SK-N-SH treated with all-trans-retinoic acid at 6 μM for 48 hours (cell line): ENCODE data around the gene MAP2K4.

Experiments
- ATAC-seq: fragments of 200-7000 bp; cut with Tn5 transposase; 3 replicates; pipeline ENCODE4 v1.9.1; 2020; ENCODE audit warnings: mild to moderate bottlenecking, moderate library complexity
- ARNTL ChIP-seq: fragments of 450-650 bp; formaldehyde crosslinking; IDR thresholded peaks from 2 replicates; pipeline ENCODE4 v1.5.0; 2020; ENCODE audit warnings: low read depth, mild to moderate bottlenecking, moderate library complexity, borderline replicate concordance
- BACH2 ChIP-seq: fragments of 250-450 bp; sonication (Bioruptor Pico); IDR thresholded peaks from 2 replicates; pipeline ENCODE4 v1.9.0; 2021; ENCODE audit warnings: mild to moderate bottlenecking, borderline replicate concordance
- CSDC2 ChIP-seq: fragments of 250-450 bp; sonication (Bioruptor Pico); IDR thresholded peaks from 2 replicates; pipeline ENCODE4 v1.5.0; 2020; ENCODE audit warnings: mild to moderate bottlenecking, moderate library complexity
- ESRRG ChIP-seq: fragments of 250-450 bp; sonication (Bioruptor Pico); IDR thresholded peaks from 2 replicates; pipeline ENCODE4 v1.6.1; 2021; ENCODE audit warnings: mild to moderate bottlenecking
- ISL1 ChIP-seq: fragments of 250-450 bp; sonication (Bioruptor Pico); IDR thresholded peaks from 2 replicates; pipeline ENCODE4 v2.1.2; 2022; ENCODE audit warnings: mild to moderate bottlenecking, moderate library complexity
- OSR1 ChIP-seq: fragments of 250-450 bp; sonication (Bioruptor Pico); IDR thresholded peaks from 2 replicates; pipeline ENCODE4 v1.8.0; 2022; ENCODE audit warnings: moderate library complexity, mild to moderate bottlenecking, inconsistent platforms
- PPARA ChIP-seq: fragments of 250-450 bp; sonication (Bioruptor Pico); IDR thresholded peaks from 2 replicates; pipeline ENCODE4 v1.5.0; 2020; ENCODE audit warnings: mild to moderate bottlenecking, borderline replicate concordance
- RARB ChIP-seq: fragments of 250-450 bp; sonication (Bioruptor Pico); IDR thresholded peaks from 2 replicates; pipeline ENCODE4 v1.8.0; 2021; ENCODE audit warnings: mild to moderate bottlenecking, moderate library complexity
- TCF4 ChIP-seq: fragments of 250-450 bp; sonication (Bioruptor Pico); IDR thresholded peaks from 2 replicates; pipeline ENCODE4 v1.8.0; 2021; ENCODE audit warnings: mild to moderate bottlenecking, moderate library complexity, borderline replicate concordance
- ZC3H10 ChIP-seq: fragments of 250-450 bp; sonication (Bioruptor Pico); IDR thresholded peaks from 2 replicates; pipeline ENCODE4 v1.5.1; 2021; ENCODE audit warnings: mild to moderate bottlenecking, moderate library complexity
- ZFP3 ChIP-seq: fragments of 250-450 bp; sonication (Bioruptor Pico); IDR thresholded peaks from 2 replicates; pipeline ENCODE4 v1.5.0; 2020; ENCODE audit warnings: mild to moderate bottlenecking, moderate library complexity
- ZFP30 ChIP-seq: fragments of 450-650 bp; formaldehyde crosslinking; IDR thresholded peaks from 2 replicates; pipeline ENCODE4 v1.5.0; 2022; ENCODE audit warnings: mild to moderate bottlenecking, moderate library complexity
- ZNF565 ChIP-seq: fragments of 450-650 bp; formaldehyde crosslinking; conservative IDR thresholded peaks from 2 replicates; pipeline ENCODE4 v1.5.0; 2020; ENCODE audit warnings: low read depth, mild to moderate bottlenecking, moderate library complexity
- ZNF70 ChIP-seq: fragments of 450-650 bp; formaldehyde crosslinking; IDR thresholded peaks from 2 replicates; pipeline ENCODE4 v1.5.0; 2020; ENCODE audit warnings: mild to moderate bottlenecking, moderate library complexity
- ZNF8 ChIP-seq: fragments of 450-650 bp; formaldehyde crosslinking; IDR thresholded peaks from 2 replicates; pipeline ENCODE4 v1.5.0; 2020; ENCODE audit warnings: mild to moderate bottlenecking, moderate library complexity
- TF ChIP-seq, protein P1 (sequence below): fragments of 250-450 bp; sonication (Bioruptor Pico); IDR thresholded peaks from 2 replicates; pipeline ENCODE4 v1.5.1; 2021; ENCODE audit warnings: mild to moderate bottlenecking, moderate library complexity
- TF ChIP-seq, protein P2 (sequence below): fragments of 250-450 bp; sonication (Bioruptor Pico); IDR thresholded peaks from 2 replicates; pipeline ENCODE4 v1.5.0; 2020; ENCODE audit warnings: mild to moderate bottlenecking, moderate library complexity
- TF ChIP-seq, protein P3 (sequence below): fragments of 250-450 bp; sonication (Bioruptor Pico); IDR thresholded peaks from 2 replicates; pipeline ENCODE4 v1.8.0; 2020; ENCODE audit warnings: mild to moderate bottlenecking, moderate library complexity, borderline replicate concordance
- TF ChIP-seq, protein P4 (sequence below): fragments of 250-450 bp; sonication (Bioruptor Pico); IDR thresholded peaks from 2 replicates; pipeline ENCODE4 v1.5.1; 2020; ENCODE audit warnings: low read depth, mild to moderate bottlenecking, moderate library complexity
- TF ChIP-seq, protein P5 (sequence below): fragments of 250-450 bp; sonication (Bioruptor Pico); IDR thresholded peaks from 2 replicates; pipeline ENCODE4 v1.8.0; 2021; ENCODE audit warnings: low read depth, mild to moderate bottlenecking, moderate library complexity, borderline replicate concordance

The MAP2K4 gene

DNA sequence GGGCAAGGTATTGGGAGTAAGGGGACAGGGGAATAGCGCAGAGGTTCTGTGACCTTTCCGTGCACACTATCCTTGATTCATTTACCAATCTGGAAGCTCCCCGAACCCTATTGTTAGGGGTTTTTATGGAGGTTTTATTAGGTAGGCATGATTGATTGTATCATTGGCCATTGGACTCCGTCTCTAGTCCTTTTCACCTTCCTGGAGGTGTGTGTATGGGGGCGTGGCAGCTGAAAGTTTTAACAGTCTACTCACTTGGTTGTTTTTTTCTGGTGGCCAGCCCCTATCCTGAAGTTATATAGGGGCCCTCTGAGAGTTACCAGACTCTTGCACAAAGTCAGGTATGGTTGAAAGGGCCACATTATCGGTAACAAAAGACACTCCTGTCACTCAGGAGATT is 23.0 kb downstream of the MAP2K4 start:
- TF ChIP-seq ZNF565 (CRISPR knock-in tag) (no peak), ZFP3 (CRISPR knock-in tag) (no peak), OSR1 (CRISPR knock-in tag) (no peak), TCF4 (no peak), BACH2 (CRISPR knock-in tag) (no peak), RARB (no peak), PPARA (CRISPR knock-in tag) (no peak), ARNTL (CRISPR knock-in tag) (no peak), ESRRG (CRISPR knock-in tag) (no peak), ZC3H10 (CRISPR knock-in tag) (no peak), ZNF8 (CRISPR knock-in tag) (no peak), CSDC2 (no peak)
- TF ChIP-seq, protein P1, sequence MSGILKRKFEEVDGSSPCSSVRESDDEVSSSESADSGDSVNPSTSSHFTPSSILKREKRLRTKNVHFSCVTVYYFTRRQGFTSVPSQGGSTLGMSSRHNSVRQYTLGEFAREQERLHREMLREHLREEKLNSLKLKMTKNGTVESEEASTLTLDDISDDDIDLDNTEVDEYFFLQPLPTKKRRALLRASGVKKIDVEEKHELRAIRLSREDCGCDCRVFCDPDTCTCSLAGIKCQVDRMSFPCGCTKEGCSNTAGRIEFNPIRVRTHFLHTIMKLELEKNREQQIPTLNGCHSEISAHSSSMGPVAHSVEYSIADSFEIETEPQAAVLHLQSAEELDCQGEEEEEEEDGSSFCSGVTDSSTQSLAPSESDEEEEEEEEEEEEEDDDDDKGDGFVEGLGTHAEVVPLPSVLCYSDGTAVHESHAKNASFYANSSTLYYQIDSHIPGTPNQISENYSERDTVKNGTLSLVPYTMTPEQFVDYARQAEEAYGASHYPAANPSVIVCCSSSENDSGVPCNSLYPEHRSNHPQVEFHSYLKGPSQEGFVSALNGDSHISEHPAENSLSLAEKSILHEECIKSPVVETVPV: no peak
- TF ChIP-seq, protein P2, sequence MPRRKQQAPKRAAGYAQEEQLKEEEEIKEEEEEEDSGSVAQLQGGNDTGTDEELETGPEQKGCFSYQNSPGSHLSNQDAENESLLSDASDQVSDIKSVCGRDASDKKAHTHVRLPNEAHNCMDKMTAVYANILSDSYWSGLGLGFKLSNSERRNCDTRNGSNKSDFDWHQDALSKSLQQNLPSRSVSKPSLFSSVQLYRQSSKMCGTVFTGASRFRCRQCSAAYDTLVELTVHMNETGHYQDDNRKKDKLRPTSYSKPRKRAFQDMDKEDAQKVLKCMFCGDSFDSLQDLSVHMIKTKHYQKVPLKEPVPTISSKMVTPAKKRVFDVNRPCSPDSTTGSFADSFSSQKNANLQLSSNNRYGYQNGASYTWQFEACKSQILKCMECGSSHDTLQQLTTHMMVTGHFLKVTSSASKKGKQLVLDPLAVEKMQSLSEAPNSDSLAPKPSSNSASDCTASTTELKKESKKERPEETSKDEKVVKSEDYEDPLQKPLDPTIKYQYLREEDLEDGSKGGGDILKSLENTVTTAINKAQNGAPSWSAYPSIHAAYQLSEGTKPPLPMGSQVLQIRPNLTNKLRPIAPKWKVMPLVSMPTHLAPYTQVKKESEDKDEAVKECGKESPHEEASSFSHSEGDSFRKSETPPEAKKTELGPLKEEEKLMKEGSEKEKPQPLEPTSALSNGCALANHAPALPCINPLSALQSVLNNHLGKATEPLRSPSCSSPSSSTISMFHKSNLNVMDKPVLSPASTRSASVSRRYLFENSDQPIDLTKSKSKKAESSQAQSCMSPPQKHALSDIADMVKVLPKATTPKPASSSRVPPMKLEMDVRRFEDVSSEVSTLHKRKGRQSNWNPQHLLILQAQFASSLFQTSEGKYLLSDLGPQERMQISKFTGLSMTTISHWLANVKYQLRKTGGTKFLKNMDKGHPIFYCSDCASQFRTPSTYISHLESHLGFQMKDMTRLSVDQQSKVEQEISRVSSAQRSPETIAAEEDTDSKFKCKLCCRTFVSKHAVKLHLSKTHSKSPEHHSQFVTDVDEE (CRISPR knock-in tag): no peak
- TF ChIP-seq, protein P3, sequence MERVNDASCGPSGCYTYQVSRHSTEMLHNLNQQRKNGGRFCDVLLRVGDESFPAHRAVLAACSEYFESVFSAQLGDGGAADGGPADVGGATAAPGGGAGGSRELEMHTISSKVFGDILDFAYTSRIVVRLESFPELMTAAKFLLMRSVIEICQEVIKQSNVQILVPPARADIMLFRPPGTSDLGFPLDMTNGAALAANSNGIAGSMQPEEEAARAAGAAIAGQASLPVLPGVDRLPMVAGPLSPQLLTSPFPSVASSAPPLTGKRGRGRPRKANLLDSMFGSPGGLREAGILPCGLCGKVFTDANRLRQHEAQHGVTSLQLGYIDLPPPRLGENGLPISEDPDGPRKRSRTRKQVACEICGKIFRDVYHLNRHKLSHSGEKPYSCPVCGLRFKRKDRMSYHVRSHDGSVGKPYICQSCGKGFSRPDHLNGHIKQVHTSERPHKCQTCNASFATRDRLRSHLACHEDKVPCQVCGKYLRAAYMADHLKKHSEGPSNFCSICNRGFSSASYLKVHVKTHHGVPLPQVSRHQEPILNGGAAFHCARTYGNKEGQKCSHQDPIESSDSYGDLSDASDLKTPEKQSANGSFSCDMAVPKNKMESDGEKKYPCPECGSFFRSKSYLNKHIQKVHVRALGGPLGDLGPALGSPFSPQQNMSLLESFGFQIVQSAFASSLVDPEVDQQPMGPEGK (CRISPR knock-in tag): no peak
- no peak for ATAC-seq

DNA sequence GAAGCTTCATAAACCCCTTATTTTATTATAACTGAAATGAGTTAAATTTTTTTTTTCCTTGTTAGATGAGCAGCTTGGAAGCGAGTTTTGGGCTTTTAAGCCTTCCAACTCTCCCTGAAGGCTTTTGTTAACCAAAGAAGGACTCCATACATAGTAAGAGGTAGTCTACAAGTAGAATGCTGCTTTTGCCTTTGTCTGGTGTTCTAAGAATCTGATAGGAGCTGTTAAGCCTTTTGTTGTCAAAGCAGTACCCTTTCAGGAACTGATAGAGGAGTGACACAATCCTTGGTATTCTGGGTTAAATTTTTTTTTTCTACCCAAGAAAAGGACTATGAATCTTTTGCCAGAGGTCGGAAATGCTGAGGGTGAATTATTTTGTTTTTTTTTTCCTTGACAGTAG is 26.1 kb downstream of the MAP2K4 start:
- no peak for ATAC-seq
- TF ChIP-seq, protein P3 (CRISPR knock-in tag): no peak

DNA sequence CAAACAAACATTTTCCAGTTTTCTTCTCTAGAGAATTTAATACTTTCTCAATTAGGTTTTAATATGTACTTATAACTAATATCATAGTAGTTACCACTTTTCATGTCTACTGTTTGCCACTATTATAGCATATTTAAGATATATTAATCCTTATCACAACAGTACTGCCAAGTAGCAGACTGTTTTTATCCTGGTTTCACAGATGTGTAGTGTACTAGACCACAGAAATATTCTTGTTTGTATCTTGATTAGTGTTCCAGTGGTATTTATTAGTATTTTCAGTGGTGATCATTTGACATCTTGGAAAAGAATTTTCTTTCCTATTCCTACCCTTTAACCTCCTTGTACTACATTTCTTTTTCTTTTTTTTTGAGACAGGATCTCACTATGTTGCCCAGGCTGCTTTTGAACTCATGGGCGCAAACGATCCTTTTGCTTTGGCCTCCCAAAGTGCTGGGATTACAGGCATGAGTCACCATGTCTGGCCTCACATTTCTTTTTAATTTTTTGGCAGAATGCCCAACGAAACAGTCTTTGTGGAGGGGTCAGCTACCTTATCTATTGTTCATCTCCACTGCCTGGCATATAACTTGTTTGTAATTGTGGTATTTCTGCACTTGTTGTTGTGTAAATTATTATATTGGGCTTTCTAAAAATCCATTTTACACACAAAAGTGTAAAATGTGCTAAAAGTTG is 27.2 kb downstream of the MAP2K4 start:
- no peak for ATAC-seq

DNA sequence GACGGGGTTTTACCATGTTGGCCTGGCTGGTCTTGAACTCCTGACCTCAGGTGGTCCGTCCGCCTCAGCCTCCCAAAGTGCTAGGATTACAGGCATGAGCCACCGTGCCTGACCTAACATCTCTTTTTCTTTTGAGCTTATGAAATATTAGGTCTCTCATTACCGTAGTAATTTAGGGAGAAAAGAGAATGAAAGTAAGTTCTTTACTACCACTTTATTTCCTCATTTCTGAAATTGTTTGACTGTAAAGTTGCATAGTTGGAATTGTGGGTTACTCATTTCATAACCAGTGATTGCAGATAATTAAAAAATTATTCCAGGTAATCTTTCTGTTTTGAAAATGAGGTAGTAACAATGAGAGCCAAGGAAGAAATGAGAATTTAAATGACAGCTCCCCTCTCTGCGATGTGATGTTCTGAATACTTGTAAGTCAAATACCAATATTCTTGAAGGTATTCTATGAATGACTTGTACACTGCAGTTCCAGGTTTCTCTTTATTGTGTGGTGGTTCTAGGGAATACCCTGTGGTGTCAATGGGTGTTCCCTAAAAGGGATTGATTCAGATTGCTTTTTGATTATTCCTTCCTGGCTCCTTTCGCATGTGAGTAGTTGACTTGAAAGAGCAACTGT is 28.3 kb downstream of the MAP2K4 start:
- no peak for ATAC-seq
- TF ChIP-seq, protein P4, sequence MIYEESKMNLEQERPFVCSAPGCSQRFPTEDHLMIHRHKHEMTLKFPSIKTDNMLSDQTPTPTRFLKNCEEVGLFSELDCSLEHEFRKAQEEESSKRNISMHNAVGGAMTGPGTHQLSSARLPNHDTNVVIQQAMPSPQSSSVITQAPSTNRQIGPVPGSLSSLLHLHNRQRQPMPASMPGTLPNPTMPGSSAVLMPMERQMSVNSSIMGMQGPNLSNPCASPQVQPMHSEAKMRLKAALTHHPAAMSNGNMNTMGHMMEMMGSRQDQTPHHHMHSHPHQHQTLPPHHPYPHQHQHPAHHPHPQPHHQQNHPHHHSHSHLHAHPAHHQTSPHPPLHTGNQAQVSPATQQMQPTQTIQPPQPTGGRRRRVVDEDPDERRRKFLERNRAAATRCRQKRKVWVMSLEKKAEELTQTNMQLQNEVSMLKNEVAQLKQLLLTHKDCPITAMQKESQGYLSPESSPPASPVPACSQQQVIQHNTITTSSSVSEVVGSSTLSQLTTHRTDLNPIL (CRISPR knock-in tag): no peak
- TF ChIP-seq, protein P5, sequence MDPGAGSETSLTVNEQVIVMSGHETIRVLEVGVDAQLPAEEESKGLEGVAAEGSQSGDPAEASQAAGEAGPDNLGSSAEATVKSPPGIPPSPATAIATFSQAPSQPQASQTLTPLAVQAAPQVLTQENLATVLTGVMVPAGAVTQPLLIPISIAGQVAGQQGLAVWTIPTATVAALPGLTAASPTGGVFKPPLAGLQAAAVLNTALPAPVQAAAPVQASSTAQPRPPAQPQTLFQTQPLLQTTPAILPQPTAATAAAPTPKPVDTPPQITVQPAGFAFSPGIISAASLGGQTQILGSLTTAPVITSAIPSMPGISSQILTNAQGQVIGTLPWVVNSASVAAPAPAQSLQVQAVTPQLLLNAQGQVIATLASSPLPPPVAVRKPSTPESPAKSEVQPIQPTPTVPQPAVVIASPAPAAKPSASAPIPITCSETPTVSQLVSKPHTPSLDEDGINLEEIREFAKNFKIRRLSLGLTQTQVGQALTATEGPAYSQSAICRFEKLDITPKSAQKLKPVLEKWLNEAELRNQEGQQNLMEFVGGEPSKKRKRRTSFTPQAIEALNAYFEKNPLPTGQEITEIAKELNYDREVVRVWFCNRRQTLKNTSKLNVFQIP (CRISPR knock-in tag): no peak
- TF ChIP-seq ZC3H10 (CRISPR knock-in tag): no peak
- TF ChIP-seq ISL1 (CRISPR knock-in tag): no peak
- no peak for TF ChIP-seq ZNF70 (CRISPR knock-in tag)
- no peak for TF ChIP-seq ZFP30 (CRISPR knock-in tag)
- no peak for TF ChIP-seq PPARA (CRISPR knock-in tag)
- TF ChIP-seq ARNTL (CRISPR knock-in tag): no peak

More for the DNA sequence above, 27.2 kb downstream of the MAP2K4 start:
- TF ChIP-seq OSR1 (CRISPR knock-in tag) (no peak), ISL1 (CRISPR knock-in tag) (0 out of 2 replicates have a peak, but pooled peaks have one; percentile 10)
